H9 (cell line): ENCODE measurements around the gene CADPS2. TPM values are rescaled to one million over a fixed set of nuclear protein-coding genes. Genes with fewer than 3 reads are reported as not detected.

Source experiments
- DNase-seq: peaks from one replicate; pipeline ENCODE4 v3.0.0-alpha.2; 2017
- H2AFZ ChIP-seq: one replicate; pipeline ENCODE4 v1.6.1; 2013; ENCODE audit warnings: mild to moderate bottlenecking, low read length, control low read depth, moderate library complexity
- H2AK5ac ChIP-seq: 2 replicates; pipeline ENCODE4 v1.6.1; 2013; ENCODE audit warnings: low read length, control low read depth, mixed read lengths; ENCODE audit not compliant: insufficient read length
- H2BK120ac ChIP-seq: one replicate; pipeline ENCODE4 v1.6.1; 2013; ENCODE audit warnings: low read depth, mild to moderate bottlenecking, low read length, control low read depth, inconsistent platforms; ENCODE audit not compliant: poor library complexity, severe bottlenecking
- H2BK12ac ChIP-seq: 2 replicates; pipeline ENCODE4 v1.6.1; 2013; ENCODE audit warnings: low read length, control low read depth, mixed read lengths, low read depth; ENCODE audit not compliant: insufficient read length
- H2BK15ac ChIP-seq: 2 replicates; pipeline ENCODE4 v1.6.1; 2013; ENCODE audit warnings: low read depth, low read length, control low read depth
- H2BK20ac ChIP-seq: one replicate; pipeline ENCODE4 v1.6.1; 2013; ENCODE audit warnings: low read depth, mild to moderate bottlenecking, low read length, control low read depth, inconsistent platforms; ENCODE audit not compliant: poor library complexity, severe bottlenecking
- H2BK5ac ChIP-seq: 2 replicates; pipeline ENCODE4 v1.6.1; 2013; ENCODE audit warnings: low read length, control low read depth, mixed read lengths; ENCODE audit not compliant: insufficient read length
- H3K14ac ChIP-seq: 2 replicates; pipeline ENCODE4 v1.6.1; 2013; ENCODE audit warnings: low read length, control low read depth; ENCODE audit not compliant: insufficient read depth
- H3K18ac ChIP-seq: 2 replicates; pipeline ENCODE4 v1.6.1; 2013; ENCODE audit warnings: low read depth, mild to moderate bottlenecking, mixed read lengths, low read length, control low read depth; ENCODE audit not compliant: insufficient read length
- H3K23ac ChIP-seq: 2 replicates; pipeline ENCODE4 v1.6.1; 2013; ENCODE audit warnings: low read length, control low read depth, mixed read lengths, low read depth; ENCODE audit not compliant: insufficient read length
- H3K23me2 ChIP-seq: 2 replicates; pipeline ENCODE4 v1.6.1; 2013; ENCODE audit warnings: low read depth, mild to moderate bottlenecking, mixed read lengths, low read length, control low read depth; ENCODE audit not compliant: insufficient read length, poor library complexity, severe bottlenecking
- H3K27ac ChIP-seq: 2 replicates; pipeline ENCODE4 v1.5.1; 2013; ENCODE audit warnings: low read length, control low read depth, mixed read lengths, low read depth; ENCODE audit not compliant: insufficient read length
- H3K27me3 ChIP-seq: 2 replicates; pipeline ENCODE4 v1.6.1; 2013; ENCODE audit warnings: low read length, control low read depth, inconsistent platforms; ENCODE audit not compliant: insufficient read depth
- H3K4ac ChIP-seq: 2 replicates; pipeline ENCODE4 v1.6.1; 2013; ENCODE audit warnings: low read depth, mild to moderate bottlenecking, control low read depth, inconsistent platforms, low read length, moderate library complexity
- H3K4me1 ChIP-seq: 2 replicates; pipeline ENCODE4 v1.6.1; 2013; ENCODE audit warnings: low read length, control low read depth, inconsistent platforms; ENCODE audit not compliant: insufficient read depth
- H3K4me2 ChIP-seq: 2 replicates; pipeline ENCODE4 v1.6.1; 2013; ENCODE audit warnings: low read length, control low read depth, mixed read lengths; ENCODE audit not compliant: insufficient read length, insufficient read depth
- H3K56ac ChIP-seq: 2 replicates; pipeline ENCODE4 v1.6.1; 2013; ENCODE audit warnings: low read depth, mild to moderate bottlenecking, mixed read lengths, low read length, control low read depth; ENCODE audit not compliant: insufficient read length
- H3K79me1 ChIP-seq: 2 replicates; pipeline ENCODE4 v1.6.1; 2013; ENCODE audit warnings: low read depth, mild to moderate bottlenecking, moderate library complexity, low read length, control low read depth, inconsistent platforms; ENCODE audit not compliant: insufficient read depth, poor library complexity, severe bottlenecking
- H3K79me2 ChIP-seq: 2 replicates; pipeline ENCODE4 v1.6.1; 2013; ENCODE audit warnings: low read length, control low read depth, inconsistent platforms; ENCODE audit not compliant: insufficient read depth
- H3K9ac ChIP-seq: 2 replicates; pipeline ENCODE4 v1.6.1; 2013; ENCODE audit warnings: low read length, control low read depth, mixed read lengths; ENCODE audit not compliant: insufficient read length; ENCODE audit errors: extremely low read depth
- H3K9me3 ChIP-seq: one replicate; pipeline ENCODE4 v1.6.1; 2013; ENCODE audit warnings: low read depth, low read length, inconsistent platforms; ENCODE audit not compliant: control insufficient read depth
- H3T11ph ChIP-seq: one replicate; pipeline ENCODE4 v1.6.1; 2013; ENCODE audit warnings: mild to moderate bottlenecking, low read length, control low read depth, inconsistent platforms
- H4K20me1 ChIP-seq: one replicate; pipeline ENCODE4 v1.6.1; 2013; ENCODE audit not compliant: control insufficient read depth, insufficient read length, insufficient read depth
- H4K5ac ChIP-seq: 2 replicates; pipeline ENCODE4 v1.6.1; 2013; ENCODE audit warnings: low read depth, mild to moderate bottlenecking, mixed read lengths, low read length, control low read depth; ENCODE audit not compliant: insufficient read length
- H4K8ac ChIP-seq: replicated peaks from 2 replicates; pipeline ENCODE4 v1.6.1; 2013; ENCODE audit warnings: low read length, control low read depth, mixed read lengths, low read depth; ENCODE audit not compliant: insufficient read length
- H4K91ac ChIP-seq: 2 replicates; pipeline ENCODE4 v1.6.1; 2013; ENCODE audit warnings: low read depth, mild to moderate bottlenecking, moderate library complexity, mixed read lengths, low read length, control low read depth; ENCODE audit not compliant: insufficient read length
- H3K27ac Mint-ChIP-seq, 3 experiments: 2 replicates in 2 of 3; 3 replicates in 1 of 3; pipeline ENCODE4 v1.8.0; 2020 to 2021; ENCODE audit warnings: mixed read lengths in 3 of 3, mild to moderate bottlenecking in 1 of 3, moderate library complexity in 1 of 3
- H3K27me3 Mint-ChIP-seq: 2 replicates; pipeline ENCODE4 v1.8.0; 2021; ENCODE audit warnings: low read depth, mild to moderate bottlenecking, moderate library complexity, mixed read lengths
- H3K36me3 Mint-ChIP-seq, 3 experiments: 2 replicates in 2 of 3; 3 replicates in 1 of 3; pipeline ENCODE4 v1.8.0; 2020 to 2021; ENCODE audit warnings: low read depth in 3 of 3, mixed read lengths in 3 of 3; ENCODE audit not compliant: insufficient read depth in 1 of 3
- H3K4me1 Mint-ChIP-seq, 2 experiments: 2 replicates each; pipeline ENCODE4 v1.8.0; 2020; ENCODE audit warnings: mixed read lengths in 2 of 2
- H3K4me3 Mint-ChIP-seq, 2 experiments: 2 replicates in 1 of 2; 3 replicates in 1 of 2; pipeline ENCODE4 v1.8.0; 2020 to 2021; ENCODE audit warnings: mild to moderate bottlenecking in 2 of 2, mixed read lengths in 2 of 2, moderate library complexity in 1 of 2
- H3K9me3 Mint-ChIP-seq, 2 experiments: 2 replicates in 1 of 2; 3 replicates in 1 of 2; pipeline ENCODE4 v1.8.0; 2020; ENCODE audit warnings: mild to moderate bottlenecking in 2 of 2, mixed read lengths in 2 of 2, moderate library complexity in 1 of 2
- CTCF ChIP-seq: fragments of 200-600 bp; sonication (generic); conservative IDR thresholded peaks from 3 replicates; pipeline ENCODE4 v1.8.0; 2021; ENCODE audit warnings: antibody characterized with exemption, mild to moderate bottlenecking
- total RNA-seq: library from RNA; stranded (reverse); gene quantifications from 2 replicates; pipeline ENCODE4 v1.2.1, GENCODE V29; 2021

Gene CADPS2
- total RNA-seq, 1 experiment from 2014 or later, result 7.1 TPM

GRCh38 chr7:122867471-122867980 is 18.7 kb downstream of the CADPS2 start:
- H2BK20ac ChIP-seq, result no peak overlapping the region
- H3K4me3 Mint-ChIP-seq, result no peak overlapping the region
- H3K79me2 ChIP-seq, result no peaks in the 10 kb centered on the region
- H2AK5ac ChIP-seq, result no peak overlapping the region
- no peak overlapping the region for H2BK12ac ChIP-seq
- H3K27ac ChIP-seq, result no peak overlapping the region
- no peak overlapping the region for H2BK5ac ChIP-seq
- no peak overlapping the region for H4K8ac ChIP-seq
- no peaks in the 10 kb centered on the region for H3K27me3 Mint-ChIP-seq
- no peaks in the 10 kb centered on the region for H3K9me3 ChIP-seq
- no peaks in the 10 kb centered on the region for H3K23me2 ChIP-seq
- H3K18ac ChIP-seq, result no peak overlapping the region
- H3K4me2 ChIP-seq, result no peak overlapping the region
- no peak for TF ChIP-seq CTCF
- no peak overlapping the region for H4K5ac ChIP-seq
- H2BK120ac ChIP-seq, result no peak overlapping the region
- H3K79me1 ChIP-seq, result no peaks in the 10 kb centered on the region
- 0 out of 4 replicates have a peak, but pooled peaks cover 0 to 4% of the 10 kb centered on the region in 2 experiments for H3K4me1 Mint-ChIP-seq
- H4K91ac ChIP-seq, result no peak overlapping the region
- no peak overlapping the region for H3K27ac Mint-ChIP-seq
- H3K4ac ChIP-seq, result no peak overlapping the region
- no peak overlapping the region for H3T11ph ChIP-seq
- H3K4me1 ChIP-seq, result no peaks in the 10 kb centered on the region
- no peak overlapping the region for H3K23ac ChIP-seq
- no peak overlapping the region for H3K9ac ChIP-seq
- no peaks in the 10 kb centered on the region for H3K27me3 ChIP-seq
- H3K9me3 Mint-ChIP-seq, result peaks cover 18 to 21% of the 10 kb centered on the region in 2 experiments
- H2AFZ ChIP-seq, result no peak overlapping the region
- no peak for DNase-seq
- H3K14ac ChIP-seq, result no peak overlapping the region
- peaks cover 10 to 25% (median 11%) of the 10 kb centered on the region in 3 experiments; a peak in 6 of 7 replicates for H3K36me3 Mint-ChIP-seq
- no peaks in the 10 kb centered on the region for H4K20me1 ChIP-seq
- H2BK15ac ChIP-seq, result no peak overlapping the region
- no peak overlapping the region for H3K56ac ChIP-seq
